A549 (cell line): ENCODE measurements around the gene JPH2. TPM values are rescaled to one million over a fixed set of nuclear protein-coding genes. Genes with fewer than 3 reads are reported as not detected.
A peak's percentile ranks its signal among the peaks of the same experiment; 100 is the strongest.

Source experiments
- ATAC-seq, 2 experiments: fragments of 200-7000 bp in 1 of 2; fragments of >200 bp in 1 of 2; cut with Nextera tagmentation in 1 of 2; cut with Tn5 transposase in 1 of 2; 3 replicates each; pipeline versions ENCODE4 v1.8.0 to v1.9.1; 2018 to 2020; ENCODE audit warnings: mild to moderate bottlenecking in 1 of 2, moderate library complexity in 1 of 2
- CTCF ChIA-PET: fragments of 300-600 bp; sonication (Branson Sonifier 250); formaldehyde crosslinking; extraction: SDS; loops from one replicate; lab custom pipeline; 2021; ENCODE audit warnings: antibody characterized with exemption, inconsistent platforms; lab: Yijun Ruan, JAX
- POLR2A ChIA-PET: fragments of 350-600 bp; formaldehyde crosslinking; extraction: SDS; loops from one replicate; lab custom pipeline; 2021; ENCODE audit warnings: antibody characterized with exemption, inconsistent platforms; lab: Yijun Ruan, JAX
- DNase-seq, 2 experiments: peaks; one replicate each; pipeline versions ENCODE4 v3.0.0 to v3.0.0-alpha.2; 2011 to 2016; ENCODE audit warnings: low read depth in 1 of 2, low spot score in 1 of 2
- FAIRE-seq: peaks from 2 replicates; lab custom pipeline; 2011; peaks lifted over from hg19 to GRCh38; lab: Jason Lieb, UNC
- H3K27ac ChIP-seq, 2 experiments: fragments of >200 bp; sonication (Bioruptor Twin); formaldehyde crosslinking; 3 replicates each; pipeline ENCODE4 v1.5.1; 2016 to 2017
- H3K4me1 ChIP-seq: fragments of >200 bp; sonication (Bioruptor Twin); formaldehyde crosslinking; 3 replicates; pipeline ENCODE4 v1.6.1; 2016
- H3K4me2 ChIP-seq: fragments of >200 bp; sonication (Bioruptor Twin); formaldehyde crosslinking; 3 replicates; pipeline ENCODE4 v1.6.1; 2016
- H3K4me3 ChIP-seq: fragments of >200 bp; sonication (Bioruptor Twin); formaldehyde crosslinking; 3 replicates; pipeline ENCODE4 v1.5.1; 2016
- H3K9me3 ChIP-seq: fragments of >200 bp; sonication (Bioruptor Twin); formaldehyde crosslinking; 3 replicates; pipeline ENCODE4 v1.6.1; 2016
- CEBPB ChIP-seq, 2 experiments: fragments of >200 bp in 1 of 2; sonication (Bioruptor Twin) in 1 of 2; formaldehyde crosslinking in 1 of 2; IDR thresholded peaks; 2 replicates each; pipeline ENCODE4 v1.6.1; 2012 to 2016
- CHD4 ChIP-seq: fragments of 200-600 bp; sonication (generic); IDR thresholded peaks from 2 replicates; pipeline ENCODE4 v1.6.1; 2016; ENCODE audit warnings: antibody characterized with exemption, mild to moderate bottlenecking, borderline replicate concordance
- FOSL2 ChIP-seq, 2 experiments: fragments of 450-650 bp in 1 of 2; fragments of >200 bp in 1 of 2; sonication (Bioruptor Twin) in 1 of 2; formaldehyde crosslinking; IDR thresholded peaks; 2 replicates each; pipeline versions ENCODE4 v1.5.0 to v1.6.1; 2016 to 2020; ENCODE audit warnings: mild to moderate bottlenecking in 1 of 2, moderate library complexity in 1 of 2
- GATA3 ChIP-seq: IDR thresholded peaks from 2 replicates; pipeline ENCODE4 v1.6.1; 2012; ENCODE audit warnings: borderline replicate concordance
- HEYL ChIP-seq: fragments of 250-450 bp; sonication (Bioruptor Pico); IDR thresholded peaks from 2 replicates; pipeline ENCODE4 v1.8.0; 2021; ENCODE audit warnings: mild to moderate bottlenecking, moderate library complexity
- HOXA7 ChIP-seq: fragments of 250-450 bp; sonication (Bioruptor Pico); IDR thresholded peaks from 2 replicates; pipeline ENCODE4 v1.5.0; 2020; ENCODE audit warnings: mild to moderate bottlenecking, moderate library complexity
- HOXB13 ChIP-seq: fragments of 250-450 bp; sonication (Bioruptor Pico); IDR thresholded peaks from 2 replicates; pipeline ENCODE4 v1.5.0; 2020; ENCODE audit warnings: low read depth, mild to moderate bottlenecking, moderate library complexity
- JUN ChIP-seq, 2 experiments: fragments of >200 bp; sonication (Bioruptor Twin); formaldehyde crosslinking; IDR thresholded peaks; 2 replicates in 1 of 2; 3 replicates in 1 of 2; pipeline ENCODE4 v1.6.1; 2016 to 2017
- MAFK ChIP-seq: fragments of 450-650 bp; IDR thresholded peaks from 2 replicates; pipeline ENCODE4 v1.6.1; 2014; ENCODE audit not compliant: partially characterized antibody
- MAX ChIP-seq: IDR thresholded peaks from 2 replicates; pipeline ENCODE4 v1.6.1; 2012
- MAZ ChIP-seq: fragments of 150-350 bp; IDR thresholded peaks from 2 replicates; pipeline ENCODE4 v1.6.1; 2014; ENCODE audit warnings: antibody characterized with exemption, low read depth, low read length, borderline replicate concordance
- NPAS2 ChIP-seq: fragments of 250-450 bp; sonication (Bioruptor Pico); IDR thresholded peaks from 2 replicates; pipeline ENCODE4 v1.8.0; 2022; ENCODE audit warnings: mild to moderate bottlenecking, moderate library complexity, borderline replicate concordance
- RARB ChIP-seq: fragments of 250-450 bp; sonication (Bioruptor Pico); IDR thresholded peaks from 2 replicates; pipeline ENCODE4 v1.8.0; 2021; ENCODE audit warnings: mild to moderate bottlenecking, moderate library complexity
- SREBF2 ChIP-seq: fragments of 450-650 bp; IDR thresholded peaks from 2 replicates; pipeline ENCODE4 v1.6.1; 2014; ENCODE audit warnings: mild to moderate bottlenecking, moderate library complexity
- TP53 ChIP-seq: fragments of 250-450 bp; sonication (Bioruptor Pico); IDR thresholded peaks from 2 replicates; pipeline ENCODE4 v1.5.0; 2021; ENCODE audit warnings: mild to moderate bottlenecking, moderate library complexity
- ZC3H11A ChIP-seq: fragments of 450-650 bp; IDR thresholded peaks from 2 replicates; pipeline ENCODE4 v1.6.1; 2014; ENCODE audit warnings: antibody characterized with exemption, mild to moderate bottlenecking
- ZFP36 ChIP-seq: fragments of 450-650 bp; IDR thresholded peaks from 2 replicates; pipeline ENCODE4 v1.6.1; 2014; ENCODE audit warnings: borderline replicate concordance; ENCODE audit not compliant: partially characterized antibody
- ZSCAN20 ChIP-seq: fragments of 250-450 bp; sonication (Bioruptor Pico); IDR thresholded peaks from 2 replicates; pipeline ENCODE4 v1.8.0; 2022; ENCODE audit warnings: mild to moderate bottlenecking, moderate library complexity
- WGBS: methylation state at CpG from one replicate; pipeline ENCODE4 v1.1.6; 2017; ENCODE audit errors: missing lambda C conversion rate; 5-methylcytosine and 5-hydroxymethylcytosine counted together
- polyA plus RNA-seq, 4 experiments: library from polyadenylated mRNA; depleted of rRNA in 3 of 4; stranded (reverse); fragments of >200 nt; fragmentation: RNase III in 1 of 4; extraction: RNeasy Plus Mini Kit Qiagen cat#74134 plus additional on column Dnase treatment in 1 of 4; gene quantifications; 2 replicates in 3 of 4; 3 replicates in 1 of 4; pipeline ENCODE4 v1.2.3, GENCODE V29; 2011 to 2017
- TF ChIP-seq, protein P1 (sequence below): fragments of >200 bp; sonication (Bioruptor Twin); formaldehyde crosslinking; IDR thresholded peaks from 2 replicates; pipeline ENCODE4 v1.6.1; 2016
- TF ChIP-seq, protein P2 (sequence below): fragments of 250-450 bp; sonication (Bioruptor Pico); IDR thresholded peaks from 2 replicates; pipeline ENCODE4 v1.5.0; 2020; ENCODE audit warnings: low read depth, mild to moderate bottlenecking, moderate library complexity

The JPH2 gene
- polyA plus RNA-seq, 2 of the 4 experiments (the other 2 are of a cell fraction), result 0.83 to 3.3 TPM

DNA sequence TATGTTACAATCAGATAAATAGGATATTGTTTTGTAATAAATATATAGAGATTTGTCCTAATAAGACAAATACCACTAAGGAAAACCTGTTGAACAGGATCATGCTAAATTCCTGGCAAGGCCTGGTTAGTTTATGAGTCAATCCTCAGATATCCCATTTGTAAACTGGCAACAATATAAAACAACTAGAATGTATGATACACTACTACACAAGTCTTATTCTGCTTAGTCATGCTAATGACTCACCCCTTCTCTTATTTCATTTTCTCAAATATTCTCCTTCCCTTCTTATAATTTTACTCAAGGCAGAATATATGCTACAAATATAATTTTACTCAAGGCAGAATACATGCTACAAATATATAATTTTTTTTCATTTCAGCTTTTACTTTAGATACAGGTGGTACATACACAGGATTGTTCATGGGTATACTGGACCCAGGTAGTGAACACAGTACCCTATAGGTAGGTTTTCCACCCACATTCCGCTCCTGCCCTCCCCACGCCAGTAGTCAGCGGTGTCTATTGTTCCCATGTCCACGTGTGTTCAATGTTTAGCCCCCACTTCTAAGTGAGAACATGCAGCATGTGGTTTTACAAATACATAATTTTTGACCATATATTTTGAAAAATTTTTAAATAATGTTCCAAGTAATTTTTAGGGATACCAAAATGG lies 17.3 kb upstream of the JPH2 start (continued):
- TF ChIP-seq TP53, result peak; percentile 18; the same call in 1 of the 2 replicates
- no peak for TF ChIP-seq SREBF2
- TF ChIP-seq HOXB13, result no peak
- TF ChIP-seq, protein P1, sequence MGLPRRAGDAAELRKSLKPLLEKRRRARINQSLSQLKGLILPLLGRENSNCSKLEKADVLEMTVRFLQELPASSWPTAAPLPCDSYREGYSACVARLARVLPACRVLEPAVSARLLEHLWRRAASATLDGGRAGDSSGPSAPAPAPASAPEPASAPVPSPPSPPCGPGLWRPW, result no peak
- peak; percentile 98 for TF ChIP-seq FOSL2 (IDR thresholded peaks at IDR 0.05)
- TF ChIP-seq FOSL2 (CRISPR knock-in tag; IDR thresholded peaks at IDR 0.05), result peak; percentile 99
- no peak for TF ChIP-seq HEYL
- no peak for TF ChIP-seq HOXA7 (CRISPR knock-in tag)
- TF ChIP-seq, protein P2, sequence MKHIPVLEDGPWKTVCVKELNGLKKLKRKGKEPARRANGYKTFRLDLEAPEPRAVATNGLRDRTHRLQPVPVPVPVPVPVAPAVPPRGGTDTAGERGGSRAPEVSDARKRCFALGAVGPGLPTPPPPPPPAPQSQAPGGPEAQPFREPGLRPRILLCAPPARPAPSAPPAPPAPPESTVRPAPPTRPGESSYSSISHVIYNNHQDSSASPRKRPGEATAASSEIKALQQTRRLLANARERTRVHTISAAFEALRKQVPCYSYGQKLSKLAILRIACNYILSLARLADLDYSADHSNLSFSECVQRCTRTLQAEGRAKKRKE (CRISPR knock-in tag), result no peak
- TF ChIP-seq MAZ, result no peak
- TF ChIP-seq CHD4, result no peak
- TF ChIP-seq JUN (IDR thresholded peaks at IDR 0.05), result peak; percentile 13 to 70; a peak in 1 of 5 replicates
- no peak for TF ChIP-seq NPAS2 (CRISPR knock-in tag)
- TF ChIP-seq ZFP36, result no peak
- no peak for TF ChIP-seq RARB (CRISPR knock-in tag)
- TF ChIP-seq MAFK, result peak; percentile 100
- peak; percentile 36; the same call in 1 of the 2 replicates for TF ChIP-seq MAX

- POLR2A ChIA-PET, result no interaction called here
- Histone ChIP-seq H3K4me1 (peaks cover 62% of the 10 kb centered on the region), H3K27ac (peak overlapping the region; percentile 84 to 92), H3K4me3 (no peak overlapping the region), H3K9me3 (no peaks in the 10 kb centered on the region), H3K4me2 (peak overlapping the region; percentile 84)
- TF ChIP-seq CEBPB (IDR thresholded peaks at IDR 0.05) (no peak), ZC3H11A (no peak), ZSCAN20 (CRISPR knock-in tag) (no peak), ZFP36 (no peak), GATA3 (no peak), NPAS2 (CRISPR knock-in tag) (no peak), HOXB13 (no peak)
- TF ChIP-seq, protein P2 (CRISPR knock-in tag), result no peak
- FAIRE-seq (no peak), ATAC-seq (no peak), DNase-seq (no peak)
- CTCF ChIA-PET, result interaction anchor here (0.8 to 2.0 kb wide), 2 partner anchors 14 kb away, joined by 3 to 11 read pairs; no protein-coding TSS in a partner anchor
- 91% methylated on average over 2 of the region's 2 CpGs for WGBS
These were observed 16.2 kb upstream of the JPH2 start for GRCh38 chr20:44203161-44203560.

DNA sequence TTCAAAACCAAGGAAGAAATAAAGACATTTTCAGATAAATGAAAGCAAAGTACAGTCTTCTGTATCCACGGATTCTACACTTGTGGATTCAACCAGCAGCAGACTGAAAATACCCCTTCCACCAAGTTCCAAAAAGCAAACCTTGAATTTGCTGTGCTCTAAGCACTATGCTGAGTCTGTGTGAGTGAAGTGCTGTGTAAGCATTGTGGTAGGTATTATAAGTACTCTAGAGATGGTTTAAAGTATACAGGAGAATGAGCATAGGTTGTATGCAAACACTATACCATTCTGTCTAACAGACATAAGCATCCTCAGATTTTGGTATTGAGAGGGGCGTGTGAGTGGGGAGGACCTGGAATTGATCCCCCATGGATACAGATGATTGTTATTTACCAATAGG lies 14.0 kb upstream of the JPH2 start:
- no peak for FAIRE-seq
- H3K9me3 ChIP-seq, result no peaks in the 10 kb centered on the region
- H3K4me2 ChIP-seq, result no peak overlapping the region
- peaks cover 40% of the 10 kb centered on the region for H3K4me1 ChIP-seq
- TF ChIP-seq MAFK (peak; percentile 61), CEBPB (IDR thresholded peaks at IDR 0.05) (no peak)
- 87% methylated on average over 2 of the region's 2 CpGs for WGBS
- H3K4me3 ChIP-seq, result no peak overlapping the region
- peak overlapping the region in 1 of 2 experiments; percentile 22; a peak in 1 of 6 replicates for H3K27ac ChIP-seq
- ChIA-PET CTCF (no interaction called here), POLR2A (no interaction called here)
- no peak for DNase-seq
- no peak for ATAC-seq
